ENCODE results near the gene MTA2. TPM values are rescaled to one million over a fixed set of nuclear protein-coding genes. Genes with fewer than 3 reads are reported as not detected.

The MTA2 gene
- total and polyA plus RNA-seq, 10 of the 15 experiments (the other 5 are each of a cell fraction or from before 2014, with no cell fraction given) = 6.7 to 201 (median 113) TPM

GRCh38 chr11:62601372-62602140 lies at the start of gene MTA2 (continued):
- TF ChIP-seq POU2F2 (IDR thresholded peaks at IDR 0.05; ENCODE audit: borderline replicate concordance, low read depth, low read length) (peak; percentile 95), RBBP5 (conservative IDR thresholded peaks at IDR 0.05) (no peak), YBX1 (IDR thresholded peaks at IDR 0.05) (no peak), SMAD5 (IDR thresholded peaks at IDR 0.05; ENCODE audit: low read depth) (peak; percentile 73; the same call in 1 of the 2 replicates), HCFC1 (IDR thresholded peaks at IDR 0.05; ENCODE audit: low read length) (0 out of 2 replicates have a peak, but pooled peaks have one; percentile 7), LARP7 (IDR thresholded peaks at IDR 0.05) (peak; percentile 94), KLF5 (IDR thresholded peaks at IDR 0.05; ENCODE audit: partially characterized antibody) (no peak), FOXM1 (IDR thresholded peaks at IDR 0.05; ENCODE audit: low read depth, low read length) (no peak), NBN (IDR thresholded peaks at IDR 0.05) (peak; percentile 9; the same call in 1 of the 2 replicates), E2F8 (IDR thresholded peaks at IDR 0.05; ENCODE audit: low read depth, partially characterized antibody) (no peak), BHLHE40 (IDR thresholded peaks at IDR 0.05; ENCODE audit: borderline replicate concordance in 1 of 2, low read depth in 2 of 2, low read length in 1 of 2) (no peak; a peak in 1 of 4 replicates), BMI1 (IDR thresholded peaks at IDR 0.05; ENCODE audit: borderline replicate concordance) (no peak), CBX5 (IDR thresholded peaks at IDR 0.05; ENCODE audit: low read depth) (0 out of 2 replicates have a peak, but pooled peaks have one; percentile 24), CREB1 (IDR thresholded peaks at IDR 0.05; ENCODE audit: low read depth) (no peak), RFX5 (IDR thresholded peaks at IDR 0.05; ENCODE audit: low read depth, low read length) (no peak), SREBF2 (IDR thresholded peaks at IDR 0.05; ENCODE audit: low read length) (no peak), RELB (IDR thresholded peaks at IDR 0.05; ENCODE audit: low read depth) (no peak), KAT2A (conservative IDR thresholded peaks at IDR 0.05; ENCODE audit: control insufficient read depth, low read depth, low read length) (no peak), MYB (IDR thresholded peaks at IDR 0.05; ENCODE audit: borderline replicate concordance, low read depth, low read length) (no peak), MEF2A (IDR thresholded peaks at IDR 0.05; ENCODE audit: insufficient read depth, low read depth, low read length) (0 out of 2 replicates have a peak, but pooled peaks have one; percentile 25), REST (IDR thresholded peaks at IDR 0.05; ENCODE audit: low read depth, low read length) (no peak)

Measured in GM12878 (cell line).